GM19023 (cell line): Measurements from ENCODE around the gene TBC1D25.

Source experiments
- ATAC-seq: cut with Tn5 transposase; IDR thresholded peaks from one replicate; pipeline ENCODE4 v1.9.1; 2021; ENCODE audit warnings: mild to moderate bottlenecking, moderate library complexity; ENCODE audit not compliant: unreplicated experiment

Gene TBC1D25

DNA sequence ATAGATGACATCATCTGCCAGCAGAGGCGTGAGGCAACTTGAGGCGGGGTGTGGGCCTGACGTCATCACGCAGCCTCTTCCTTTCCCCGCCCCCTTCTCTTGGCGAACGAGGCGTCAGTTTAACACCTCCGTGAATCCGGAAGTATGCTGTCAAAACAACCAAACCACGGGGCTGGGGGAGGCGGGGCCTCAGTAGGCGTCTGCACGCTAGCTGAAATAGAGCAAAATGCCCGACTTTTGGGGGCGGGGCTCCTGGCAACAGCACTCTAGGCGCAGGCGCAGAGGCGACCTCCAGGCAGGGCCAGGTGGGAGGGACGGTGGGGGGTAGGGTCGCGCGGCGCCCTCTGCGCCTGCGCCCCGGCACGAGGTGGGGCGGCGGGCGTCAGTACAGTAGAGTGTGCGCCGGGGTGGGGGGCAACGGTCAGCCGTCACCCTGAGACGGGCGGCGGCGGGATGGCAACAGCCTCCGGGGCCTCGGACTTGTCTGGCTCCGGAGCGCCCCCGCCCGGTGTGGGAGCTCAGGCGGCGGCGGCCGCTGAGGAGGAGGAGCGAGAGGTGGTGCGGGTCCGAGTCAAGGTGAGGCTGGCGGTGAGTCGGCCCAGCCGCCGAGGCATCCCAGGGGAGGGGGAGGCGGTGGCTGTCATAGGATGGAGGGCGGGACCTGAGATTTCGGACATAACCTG is at the start of gene TBC1D25:
Gene TBC1D25 (plus strand): TSS at position 370 of the 683 bp plus-strand sequence. CDS start 84 bp downstream, at position 454.
- peak; percentile 66 for ATAC-seq

- ATAC-seq = no peak
These were observed 49.6 kb upstream of the TBC1D25 start for GRCh38 chrX:48489892-48490291.

DNA sequence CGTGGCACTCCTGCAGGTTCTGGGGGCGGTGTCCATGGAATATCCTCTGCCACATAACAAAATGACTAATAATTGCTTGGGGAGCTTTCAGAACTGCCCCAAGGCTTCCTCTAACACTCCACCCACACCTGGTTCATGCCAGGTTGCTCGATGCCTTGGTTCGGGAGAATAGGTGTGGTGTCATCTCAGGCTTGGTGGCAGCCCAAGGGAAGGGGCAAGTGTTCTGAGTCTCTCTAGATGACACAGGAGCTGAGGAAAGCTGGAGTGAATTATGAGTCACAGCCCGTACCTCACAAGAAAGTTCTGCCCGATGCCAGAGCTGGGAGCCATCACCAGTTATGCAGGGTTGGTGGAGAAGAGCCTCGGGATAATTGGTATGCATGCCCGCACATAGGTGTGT is 48.9 kb upstream of the TBC1D25 start:
- ATAC-seq = no peak

DNA sequence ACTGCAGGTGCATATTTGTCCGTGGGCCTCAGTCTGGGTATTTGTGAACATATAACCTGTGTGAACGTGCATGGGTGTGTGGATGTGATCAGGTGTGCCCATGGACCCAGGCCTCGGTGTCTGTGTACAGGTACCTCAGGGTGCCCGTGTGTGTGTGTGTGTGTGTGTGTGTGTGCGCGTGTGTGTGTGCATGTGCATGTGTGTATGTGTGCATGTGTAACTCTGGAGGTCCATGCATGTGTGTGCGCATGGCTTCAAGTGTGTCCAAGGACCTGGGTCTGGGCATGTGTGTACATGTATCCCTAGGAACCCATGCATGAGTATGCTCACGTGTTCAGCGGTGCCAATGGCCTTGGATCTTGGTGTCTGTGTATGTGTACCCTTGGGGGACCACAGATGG is 47.7 kb upstream of the TBC1D25 start:
- ATAC-seq = no peak

GRCh38 chrX:48492293-48492910 is 47.1 kb upstream of the TBC1D25 start:
- ATAC-seq = no peak

DNA sequence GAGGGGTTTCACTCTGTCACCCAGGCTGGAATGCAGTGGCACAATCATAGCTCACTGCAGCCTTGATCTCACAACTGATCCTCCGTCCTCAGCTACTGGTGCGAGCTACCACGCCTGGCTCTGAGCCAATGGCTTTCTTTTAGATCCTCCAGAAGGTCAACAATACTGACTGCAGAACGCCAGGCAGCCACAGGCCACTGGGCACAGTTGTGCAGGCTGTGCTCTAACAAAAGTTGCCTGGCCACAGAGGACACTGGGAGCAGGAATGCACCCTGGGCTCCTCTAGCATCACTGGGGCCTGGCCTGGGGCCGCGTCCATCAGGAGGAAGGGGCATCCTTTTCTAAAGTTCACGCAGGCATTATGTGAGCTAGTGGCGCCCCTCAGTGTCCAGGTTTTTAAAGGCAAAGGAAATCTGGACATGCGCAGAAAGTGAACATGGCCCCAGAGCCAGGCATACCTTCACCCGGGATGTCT is 45.6 kb upstream of the TBC1D25 start:
- ATAC-seq = no peak

DNA sequence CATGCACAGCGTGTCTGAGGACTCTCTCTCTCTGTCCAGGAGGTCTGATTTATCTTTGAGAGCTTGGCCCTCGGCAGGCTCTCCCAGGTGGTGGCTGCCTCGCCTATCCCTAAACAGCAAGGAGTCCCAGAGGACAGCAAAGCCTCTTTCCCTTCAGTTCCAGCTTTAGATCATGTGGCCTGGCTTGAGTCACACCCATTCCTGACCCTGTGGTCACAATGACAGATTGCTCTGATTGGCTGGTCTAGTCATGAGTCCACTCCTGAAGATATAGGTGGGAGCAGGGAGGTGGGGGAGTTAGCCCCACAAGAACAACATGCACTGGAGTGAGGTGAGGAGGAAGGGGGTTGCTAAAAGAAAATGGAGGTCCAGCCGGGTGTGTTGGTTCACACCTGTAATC is 42.9 kb upstream of the TBC1D25 start:
- ATAC-seq = no peak

DNA sequence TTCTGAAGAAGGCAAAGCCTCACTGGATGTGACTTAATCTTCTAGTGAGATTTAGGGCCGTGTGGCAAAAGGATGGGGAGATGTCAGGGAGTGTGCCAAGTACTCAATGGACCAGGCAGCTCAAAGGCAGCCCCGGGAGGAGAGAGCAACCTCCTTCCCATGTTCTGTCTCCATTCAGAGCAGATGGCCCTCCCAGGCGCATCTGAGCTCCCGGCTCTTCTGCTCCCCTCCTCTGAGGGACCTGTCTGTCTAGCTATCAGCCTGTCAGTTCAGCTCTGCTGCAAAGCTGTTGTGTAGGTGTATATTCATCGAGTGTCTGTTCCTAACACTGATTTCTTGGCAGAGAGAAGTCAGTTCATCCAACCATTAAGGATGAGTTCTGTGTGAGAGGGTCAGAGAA is 41.6 kb upstream of the TBC1D25 start:
- no peak for ATAC-seq

DNA sequence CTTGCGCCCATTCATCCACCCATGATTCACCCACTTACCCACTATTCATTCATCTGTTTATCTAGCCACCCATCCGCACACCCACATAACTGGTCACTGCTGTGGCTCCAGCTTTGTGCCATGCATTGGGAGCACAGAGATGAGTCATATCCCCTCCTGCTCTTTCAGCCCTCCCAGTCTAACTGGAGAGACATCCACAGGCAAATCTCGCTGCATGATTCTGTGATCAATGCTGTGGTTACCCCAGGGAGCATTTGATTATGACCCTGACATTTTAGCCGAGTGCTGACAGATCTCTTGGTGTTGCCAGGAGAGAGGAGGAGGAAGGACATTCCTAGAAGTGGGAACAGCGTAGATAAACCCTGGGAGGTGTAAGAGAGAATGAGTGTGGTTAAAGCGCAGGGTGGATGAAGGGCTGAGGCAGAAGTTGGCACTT is 41.1 kb upstream of the TBC1D25 start:
- ATAC-seq = no peak

GRCh38 chrX:48504261-48504660 is 35.3 kb upstream of the TBC1D25 start:
- no peak for ATAC-seq

DNA sequence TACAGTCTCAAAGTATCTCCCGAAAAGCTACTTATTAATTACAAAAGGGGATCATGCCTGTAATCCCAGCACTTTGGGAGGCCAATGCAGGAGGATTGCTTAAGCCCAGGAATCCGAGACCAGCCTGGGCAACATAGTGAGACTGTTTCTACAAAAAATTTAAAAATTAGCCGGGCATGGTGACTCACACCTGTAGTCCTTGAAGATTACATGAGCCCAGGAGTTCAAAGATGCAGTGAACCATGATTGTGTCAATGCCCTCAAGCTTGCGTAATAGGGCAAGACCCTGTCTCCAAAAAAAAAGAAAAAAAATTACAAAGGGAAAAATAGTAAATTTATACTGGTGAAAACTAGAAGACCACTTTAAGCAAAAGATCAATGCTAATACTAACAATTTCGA is 34.0 kb upstream of the TBC1D25 start:
- no peak for ATAC-seq

GRCh38 chrX:48507246-48507645 is 32.3 kb upstream of the TBC1D25 start:
- ATAC-seq = no peak

GRCh38 chrX:48508400-48509244 is 30.9 kb upstream of the TBC1D25 start, which contains the start of gene PORCN:
PORCN (plus strand) TSS chrX:48508992; CDS start chrX:48509821, 829 bp downstream.
- peak; percentile 84 for ATAC-seq

- peak; percentile 25 for ATAC-seq
These were observed 30.3 kb upstream of the TBC1D25 start for GRCh38 chrX:48509245-48509590.

DNA sequence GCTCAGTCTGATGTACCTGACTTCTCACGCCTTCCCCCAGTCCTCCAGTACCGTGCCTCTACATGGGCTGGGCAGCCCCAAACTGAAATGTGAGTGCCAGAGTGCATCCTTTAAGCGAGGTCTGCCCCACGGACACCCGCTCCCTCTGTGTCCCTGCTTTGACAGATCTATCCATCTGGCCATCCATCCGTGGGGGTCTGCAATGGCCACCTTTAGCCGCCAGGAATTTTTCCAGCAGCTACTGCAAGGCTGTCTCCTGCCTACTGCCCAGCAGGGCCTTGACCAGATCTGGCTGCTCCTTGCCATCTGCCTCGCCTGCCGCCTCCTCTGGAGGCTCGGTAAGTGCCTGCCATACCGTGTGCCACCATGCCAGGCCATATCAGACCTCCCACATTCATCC is 29.9 kb upstream of the TBC1D25 start:
- no peak for ATAC-seq

GRCh38 chrX:48511560-48511959 is 28.0 kb upstream of the TBC1D25 start:
- ATAC-seq = no peak

- ATAC-seq = no peak
These were observed 27.1 kb upstream of the TBC1D25 start for GRCh38 chrX:48512371-48512935.

GRCh38 chrX:48513670-48514069 is 25.8 kb upstream of the TBC1D25 start:
- ATAC-seq = no peak

GRCh38 chrX:48514126-48514806 is 25.2 kb upstream of the TBC1D25 start:
- ATAC-seq = no peak

DNA sequence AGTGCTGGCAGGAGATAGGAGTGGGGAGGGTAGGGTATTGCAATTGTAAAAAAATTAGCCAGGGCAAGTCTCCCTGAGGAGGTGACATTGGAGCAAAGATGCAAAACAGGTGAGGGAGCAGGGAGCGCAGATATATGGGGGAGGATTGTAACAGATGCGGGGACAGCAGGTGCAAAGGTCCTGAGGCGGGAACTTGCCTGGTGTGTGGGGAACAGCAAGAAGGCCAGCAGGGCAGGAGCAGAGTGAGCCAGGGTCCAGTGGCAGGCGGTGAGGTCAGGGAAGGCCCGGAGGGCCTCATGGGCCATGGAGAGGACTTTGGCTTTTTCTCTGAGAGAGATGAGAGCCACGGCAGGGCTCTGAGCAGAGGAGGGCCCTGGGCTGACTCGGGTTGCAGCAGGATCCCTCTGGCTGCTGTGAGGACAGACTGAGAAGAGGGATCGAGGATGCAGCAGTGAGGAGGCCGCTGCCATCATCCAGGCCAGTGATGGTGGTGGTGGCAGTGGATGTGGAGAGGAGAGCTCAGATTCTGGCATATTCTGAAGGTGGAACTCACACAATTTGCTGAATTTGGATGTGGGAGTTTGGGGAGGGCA is 24.6 kb upstream of the TBC1D25 start:
- ATAC-seq = no peak
